Fibroblast of the aortic adventitia (primary cell): ENCODE measurements around the gene POSTN. TPM values are rescaled to one million over a fixed set of nuclear protein-coding genes. Genes with fewer than 3 reads are reported as not detected.
"Not testable (repeated sequence)": the region's sequence is repeated elsewhere in the genome, so short reads cannot be mapped to it uniquely, and the experiment has no call there.

Experiments
- DNase-seq: peaks from one replicate; pipeline ENCODE4 v3.0.0-alpha.2; 2010; ENCODE audit warnings: low read depth
- H3K4me3 ChIP-seq: 2 replicates; pipeline ENCODE4 v1.5.1; 2011; ENCODE audit warnings: low read depth, mild to moderate bottlenecking, control low read depth, low read length, moderate library complexity
- total RNA-seq: library from RNA; depleted of rRNA; stranded (reverse); fragments of >200 nt; gene quantifications from 2 replicates; pipeline ENCODE4 v1.2.3, GENCODE V29; 2012; ENCODE audit warnings: low replicate concordance
- TF ChIP-seq, protein P1 (sequence below): IDR thresholded peaks from 2 replicates; pipeline ENCODE4 v1.5.1; 2011; ENCODE audit warnings: mild to moderate bottlenecking, low read length, control low read depth, inconsistent platforms; ENCODE audit not compliant: insufficient read depth

POSTN gene
- total RNA-seq, 1 donor, result 136 TPM

- TF ChIP-seq, protein P1, sequence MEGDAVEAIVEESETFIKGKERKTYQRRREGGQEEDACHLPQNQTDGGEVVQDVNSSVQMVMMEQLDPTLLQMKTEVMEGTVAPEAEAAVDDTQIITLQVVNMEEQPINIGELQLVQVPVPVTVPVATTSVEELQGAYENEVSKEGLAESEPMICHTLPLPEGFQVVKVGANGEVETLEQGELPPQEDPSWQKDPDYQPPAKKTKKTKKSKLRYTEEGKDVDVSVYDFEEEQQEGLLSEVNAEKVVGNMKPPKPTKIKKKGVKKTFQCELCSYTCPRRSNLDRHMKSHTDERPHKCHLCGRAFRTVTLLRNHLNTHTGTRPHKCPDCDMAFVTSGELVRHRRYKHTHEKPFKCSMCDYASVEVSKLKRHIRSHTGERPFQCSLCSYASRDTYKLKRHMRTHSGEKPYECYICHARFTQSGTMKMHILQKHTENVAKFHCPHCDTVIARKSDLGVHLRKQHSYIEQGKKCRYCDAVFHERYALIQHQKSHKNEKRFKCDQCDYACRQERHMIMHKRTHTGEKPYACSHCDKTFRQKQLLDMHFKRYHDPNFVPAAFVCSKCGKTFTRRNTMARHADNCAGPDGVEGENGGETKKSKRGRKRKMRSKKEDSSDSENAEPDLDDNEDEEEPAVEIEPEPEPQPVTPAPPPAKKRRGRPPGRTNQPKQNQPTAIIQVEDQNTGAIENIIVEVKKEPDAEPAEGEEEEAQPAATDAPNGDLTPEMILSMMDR, result no peak
- no peak for DNase-seq
- H3K4me3 ChIP-seq, result no peak overlapping the region
Observed at GRCh38 chr13:37586164-37586563, 12.4 kb downstream of the POSTN start.

DNA sequence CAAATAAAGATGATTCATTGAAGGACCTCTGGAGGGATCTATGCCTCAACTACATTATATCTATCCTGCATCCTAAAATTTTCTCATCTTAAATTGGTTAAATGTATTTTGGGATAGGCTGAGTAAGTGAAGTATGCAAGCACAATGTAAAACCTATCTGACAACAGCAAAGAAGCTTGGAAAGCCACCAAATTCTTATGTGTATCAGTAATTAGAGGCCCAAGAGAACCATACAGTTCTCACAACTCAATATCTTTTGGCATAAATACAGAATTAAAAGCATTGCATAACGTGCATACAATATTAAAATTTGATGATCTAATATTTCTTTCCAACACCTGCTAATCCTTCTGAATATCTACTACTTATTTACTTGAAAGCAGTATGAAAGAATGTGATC is 13.0 kb downstream of the POSTN start:
- TF ChIP-seq, protein P1, result no peak
- no peak overlapping the region for H3K4me3 ChIP-seq
- no peak for DNase-seq

- H3K4me3 ChIP-seq, result no peak overlapping the region
- TF ChIP-seq, protein P1, result no peak
- DNase-seq, result no peak
Observed at GRCh38 chr13:37576601-37577000, 22.0 kb downstream of the POSTN start.

DNA sequence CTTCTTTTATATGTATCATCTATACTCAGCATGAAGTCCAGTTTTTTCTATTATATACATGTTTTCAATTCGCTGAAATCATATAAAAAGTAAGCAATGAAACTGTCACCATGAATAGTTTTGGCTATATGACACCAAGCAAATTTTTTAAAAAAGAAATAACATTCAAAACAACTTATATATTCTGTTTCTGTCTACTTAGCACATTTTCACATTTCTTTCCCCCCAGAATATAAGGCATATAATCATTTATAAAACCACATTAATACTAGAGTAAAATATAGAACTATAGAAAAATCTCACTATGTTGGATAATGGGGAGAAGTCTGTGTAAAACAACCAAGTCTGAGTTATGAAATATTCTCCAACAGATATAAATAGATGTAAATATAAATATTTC is 33.1 kb downstream of the POSTN start:
- TF ChIP-seq, protein P1, result no peak
- DNase-seq, result no peak
- no peak overlapping the region for H3K4me3 ChIP-seq

GRCh38 chr13:37561031-37561430 is 37.5 kb downstream of the POSTN start:
- no peak overlapping the region for H3K4me3 ChIP-seq
- no peak for DNase-seq
- TF ChIP-seq, protein P1, result no peak

GRCh38 chr13:37560526-37560925 is 38.0 kb downstream of the POSTN start:
- no peak overlapping the region for H3K4me3 ChIP-seq
- no peak for DNase-seq

DNA sequence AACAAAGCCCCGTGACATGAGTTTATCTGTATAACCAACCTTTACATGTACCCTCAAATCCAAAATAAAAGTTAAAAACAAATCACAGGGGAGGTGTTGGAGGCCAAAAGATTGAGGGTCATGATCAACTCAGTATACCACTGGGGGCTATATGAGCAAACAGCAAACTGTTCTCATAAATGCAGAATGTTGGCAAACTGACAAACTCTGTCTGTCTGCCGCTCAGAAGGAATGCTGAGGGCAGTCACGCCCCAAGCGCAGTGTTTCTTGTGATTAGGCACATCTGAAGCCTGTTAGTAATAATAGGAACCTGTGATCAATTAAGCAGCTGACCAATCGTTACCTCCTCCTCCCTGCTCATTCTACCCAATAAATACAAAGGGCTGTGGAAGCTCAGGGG is 39.8 kb downstream of the POSTN start:
- not testable (repeated sequence) for H3K4me3 ChIP-seq, DNase-seq

More at GRCh38 chr13:37560526-37560925, 38.0 kb downstream of the POSTN start:
- TF ChIP-seq, protein P1, result no peak

DNA sequence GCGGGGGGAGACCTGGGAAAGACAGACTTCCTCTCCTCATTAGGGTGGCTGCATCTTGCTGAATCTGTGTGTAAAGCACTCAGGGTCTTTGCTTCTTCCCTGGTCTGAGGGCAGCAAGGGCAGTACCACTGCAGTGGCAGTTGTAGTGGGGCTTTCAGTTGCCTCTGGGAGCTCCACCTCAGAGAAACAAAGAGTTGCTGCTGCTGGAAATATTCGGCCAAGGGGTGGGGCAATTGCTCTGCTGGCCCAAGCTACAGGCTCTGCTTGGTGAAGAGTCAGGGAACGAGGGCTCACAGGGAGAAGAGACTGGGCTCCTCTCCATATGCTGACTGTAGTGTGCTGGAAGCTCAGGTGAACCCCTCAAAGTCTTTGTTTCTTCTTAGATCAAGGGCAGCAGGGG is 52.5 kb downstream of the POSTN start:
- DNase-seq, result no peak
- TF ChIP-seq, protein P1, result no peak
- no peak overlapping the region for H3K4me3 ChIP-seq
